ENCODE data around the gene MARK4.
A peak's percentile ranks its signal among the peaks of the same experiment; 100 is the strongest.
"Not testable (repeated sequence)": the region's sequence is repeated elsewhere in the genome, so short reads cannot be mapped to it uniquely, and the experiment has no call there.

The MARK4 gene

GRCh38 chr19:45250832-45251451 is at the start of gene MARK4:
TSS of gene MARK4 (plus strand) at chr19:45251271. CDS start at chr19:45251589, 318 bp downstream.
- DNase-seq (ENCODE audit: low read depth): no peak
- H3K4me3 ChIP-seq (ENCODE audit: low read depth, low read length): peak within 1 kb of the TSS; percentile 82

GRCh38 chr19:45202637-45203036 is 48.4 kb upstream of the MARK4 start:
- DNase-seq (ENCODE audit: low read depth): no peak
- no peak overlapping the region for H3K4me3 ChIP-seq (ENCODE audit: low read depth, low read length)

- H3K4me3 ChIP-seq (ENCODE audit: low read depth, low read length): no peak overlapping the region
- DNase-seq (ENCODE audit: low read depth): no peak
Measured at GRCh38 chr19:45205810-45206209, 45.3 kb upstream of the MARK4 start.

- H3K4me3 ChIP-seq (ENCODE audit: low read depth, low read length): no peak overlapping the region
- DNase-seq (ENCODE audit: low read depth): no peak
Measured at GRCh38 chr19:45206328-45206727, 44.7 kb upstream of the MARK4 start.

- no peak overlapping the region for H3K4me3 ChIP-seq (ENCODE audit: low read depth, low read length)
- DNase-seq (ENCODE audit: low read depth): no peak
Measured at GRCh38 chr19:45211751-45212381, 39.2 kb upstream of the MARK4 start.

GRCh38 chr19:45213031-45213430 is 38.0 kb upstream of the MARK4 start:
- no peak overlapping the region for H3K4me3 ChIP-seq (ENCODE audit: low read depth, low read length)
- DNase-seq (ENCODE audit: low read depth): no peak

GRCh38 chr19:45215391-45216191 is 35.5 kb upstream of the MARK4 start:
- no peak for DNase-seq (ENCODE audit: low read depth)
- no peak overlapping the region for H3K4me3 ChIP-seq (ENCODE audit: low read depth, low read length)

GRCh38 chr19:45216667-45217066 is 34.4 kb upstream of the MARK4 start:
- no peak for DNase-seq (ENCODE audit: low read depth)
- no peak overlapping the region for H3K4me3 ChIP-seq (ENCODE audit: low read depth, low read length)

- H3K4me3 ChIP-seq (ENCODE audit: low read depth, low read length): peak overlapping the region; percentile 24
- no peak for DNase-seq (ENCODE audit: low read depth)
Measured at GRCh38 chr19:45217193-45217956, 33.7 kb upstream of the MARK4 start.

GRCh38 chr19:45217957-45218334 is 33.1 kb upstream of the MARK4 start:
- H3K4me3 ChIP-seq (ENCODE audit: low read depth, low read length): no peak overlapping the region
- no peak for DNase-seq (ENCODE audit: low read depth)

- H3K4me3 ChIP-seq (ENCODE audit: low read depth, low read length): no peak overlapping the region
- no peak for DNase-seq (ENCODE audit: low read depth)
Measured at GRCh38 chr19:45218426-45218825, 32.6 kb upstream of the MARK4 start.

- DNase-seq (ENCODE audit: low read depth): no peak
- H3K4me3 ChIP-seq (ENCODE audit: low read depth, low read length): no peak overlapping the region
Measured at GRCh38 chr19:45218911-45219743, 31.9 kb upstream of the MARK4 start.

- no peak for DNase-seq (ENCODE audit: low read depth)
- H3K4me3 ChIP-seq (ENCODE audit: low read depth, low read length): no peak overlapping the region
Measured at GRCh38 chr19:45222724-45223123, 28.3 kb upstream of the MARK4 start.

GRCh38 chr19:45223879-45224278 is 27.2 kb upstream of the MARK4 start:
- no peak overlapping the region for H3K4me3 ChIP-seq (ENCODE audit: low read depth, low read length)
- DNase-seq (ENCODE audit: low read depth): no peak

- no peak overlapping the region for H3K4me3 ChIP-seq (ENCODE audit: low read depth, low read length)
- DNase-seq (ENCODE audit: low read depth): no peak
Measured at GRCh38 chr19:45224645-45225044, 26.4 kb upstream of the MARK4 start.

- H3K4me3 ChIP-seq (ENCODE audit: low read depth, low read length); DNase-seq (ENCODE audit: low read depth): not testable (repeated sequence)
Measured at GRCh38 chr19:45229056-45229455, 22.0 kb upstream of the MARK4 start.

- DNase-seq (ENCODE audit: low read depth): no peak
- H3K4me3 ChIP-seq (ENCODE audit: low read depth, low read length): no peak overlapping the region
Measured at GRCh38 chr19:45231891-45232290, 19.2 kb upstream of the MARK4 start.

GRCh38 chr19:45234089-45234869 is 16.8 kb upstream of the MARK4 start:
- no peak for DNase-seq (ENCODE audit: low read depth)
- H3K4me3 ChIP-seq (ENCODE audit: low read depth, low read length): no peak overlapping the region
